ENCODE results near the gene GDF15. TPM values are rescaled to one million over a fixed set of nuclear protein-coding genes. Genes with fewer than 3 reads are reported as not detected.
A peak's percentile ranks its signal among the peaks of the same experiment; 100 is the strongest.
"Not testable (repeated sequence)": the region's sequence is repeated elsewhere in the genome, so short reads cannot be mapped to it uniquely, and the experiment has no call there.

Gene GDF15
- total RNA-seq, 4 donors from 2014 or later: 0.57 to 0.89 (median 0.86) TPM; not detected in 1

GRCh38 chr19:18348171-18348570 lies 37.8 kb upstream of the GDF15 start:
- no peak for TF ChIP-seq POLR2AphosphoS5 (IDR thresholded peaks at IDR 0.05)
- TF ChIP-seq POLR2A (IDR thresholded peaks at IDR 0.05): no peak
- no peak for TF ChIP-seq EP300 (IDR thresholded peaks at IDR 0.05)
- no peak for TF ChIP-seq CTCF (IDR thresholded peaks at IDR 0.05)
- Histone ChIP-seq H3K4me3 (no peak overlapping the region), H3K9me3 (no peaks in the 10 kb centered on the region), H3K27ac (no peak overlapping the region), H3K27me3 (no peaks in the 10 kb centered on the region), H3K36me3 (no peaks in the 10 kb centered on the region), H3K4me1 (no peaks in the 10 kb centered on the region)
- DNase-seq (ENCODE audit: low spot score in 2 of 2): no peak
- WGBS: 93% methylated on average over 17 of the region's 17 CpGs

GRCh38 chr19:18348818-18349339 lies 37.1 kb upstream of the GDF15 start:
- 93% methylated on average over 6 of the region's 6 CpGs for WGBS
- not testable (repeated sequence) for H3K9me3 ChIP-seq; DNase-seq (ENCODE audit: low spot score in 2 of 2); H3K4me3 ChIP-seq; H3K36me3 ChIP-seq; H3K27me3 ChIP-seq; H3K4me1 ChIP-seq; H3K27ac ChIP-seq

- Histone ChIP-seq H3K27me3 (no peaks in the 10 kb centered on the region), H3K9me3 (no peaks in the 10 kb centered on the region), H3K27ac (no peak overlapping the region), H3K36me3 (no peaks in the 10 kb centered on the region), H3K4me1 (no peaks in the 10 kb centered on the region), H3K4me3 (no peak overlapping the region)
- TF ChIP-seq POLR2A (IDR thresholded peaks at IDR 0.05) (no peak), CTCF (IDR thresholded peaks at IDR 0.05) (peak; percentile 49 to 74)
- DNase-seq (ENCODE audit: low spot score in 2 of 2): no peak
- 40% methylated on average over 12 of the region's 12 CpGs for WGBS
These were observed 36.3 kb upstream of the GDF15 start for GRCh38 chr19:18349524-18350128.

GRCh38 chr19:18350490-18350889 lies 35.5 kb upstream of the GDF15 start:
- WGBS: 85% methylated on average over 9 of the region's 9 CpGs

GRCh38 chr19:18351544-18351943 lies 34.4 kb upstream of the GDF15 start:
- Histone ChIP-seq H3K27me3 (no peaks in the 10 kb centered on the region), H3K4me3 (no peak overlapping the region), H3K36me3 (peaks cover 7% of the 10 kb centered on the region), H3K27ac (no peak overlapping the region), H3K4me1 (no peaks in the 10 kb centered on the region), H3K9me3 (no peaks in the 10 kb centered on the region)
- TF ChIP-seq CTCF (IDR thresholded peaks at IDR 0.05) (no peak), POLR2AphosphoS5 (IDR thresholded peaks at IDR 0.05) (no peak), EP300 (IDR thresholded peaks at IDR 0.05) (no peak), POLR2A (IDR thresholded peaks at IDR 0.05) (no peak)
- WGBS: 94% methylated on average over 7 of the region's 7 CpGs
- DNase-seq (ENCODE audit: low spot score in 2 of 2): no peak

More at GRCh38 chr19:18350490-18350889, 35.5 kb upstream of the GDF15 start:
- H3K27ac ChIP-seq: no peak overlapping the region
- H3K27me3 ChIP-seq: no peaks in the 10 kb centered on the region
- H3K4me3 ChIP-seq: no peak overlapping the region
- no peaks in the 10 kb centered on the region for H3K36me3 ChIP-seq
- no peaks in the 10 kb centered on the region for H3K9me3 ChIP-seq
- TF ChIP-seq EP300 (IDR thresholded peaks at IDR 0.05): no peak
- TF ChIP-seq CTCF (IDR thresholded peaks at IDR 0.05): no peak
- no peak for TF ChIP-seq POLR2A (IDR thresholded peaks at IDR 0.05)
- TF ChIP-seq POLR2AphosphoS5 (IDR thresholded peaks at IDR 0.05): no peak
- DNase-seq (ENCODE audit: low spot score in 2 of 2): no peak
- H3K4me1 ChIP-seq: no peaks in the 10 kb centered on the region
